PC-9 (cell line): Measurements from ENCODE around the gene RPL15.

Source experiments
- CTCF ChIP-seq: fragments of 200-600 bp; sonication (generic); conservative IDR thresholded peaks from 2 replicates; pipeline ENCODE4 v1.6.1; 2017; ENCODE audit warnings: mixed run types, antibody characterized with exemption, mild to moderate bottlenecking, moderate library complexity
- EZH2 ChIP-seq: fragments of 200-600 bp; sonication (generic); IDR thresholded peaks from 2 replicates; pipeline ENCODE4 v1.8.0; 2017; ENCODE audit warnings: antibody characterized with exemption, low read depth

GRCh38 chr3:23968463-23969184 is 51.7 kb downstream of the RPL15 start:
- no peak for TF ChIP-seq CTCF
- TF ChIP-seq EZH2, result no peak
